ENCODE measurements around the gene KIAA1328.

GRCh38 chr18:37275237-37275741 lies 446.4 kb downstream of the KIAA1328 start:
- TF ChIP-seq, protein P1, sequence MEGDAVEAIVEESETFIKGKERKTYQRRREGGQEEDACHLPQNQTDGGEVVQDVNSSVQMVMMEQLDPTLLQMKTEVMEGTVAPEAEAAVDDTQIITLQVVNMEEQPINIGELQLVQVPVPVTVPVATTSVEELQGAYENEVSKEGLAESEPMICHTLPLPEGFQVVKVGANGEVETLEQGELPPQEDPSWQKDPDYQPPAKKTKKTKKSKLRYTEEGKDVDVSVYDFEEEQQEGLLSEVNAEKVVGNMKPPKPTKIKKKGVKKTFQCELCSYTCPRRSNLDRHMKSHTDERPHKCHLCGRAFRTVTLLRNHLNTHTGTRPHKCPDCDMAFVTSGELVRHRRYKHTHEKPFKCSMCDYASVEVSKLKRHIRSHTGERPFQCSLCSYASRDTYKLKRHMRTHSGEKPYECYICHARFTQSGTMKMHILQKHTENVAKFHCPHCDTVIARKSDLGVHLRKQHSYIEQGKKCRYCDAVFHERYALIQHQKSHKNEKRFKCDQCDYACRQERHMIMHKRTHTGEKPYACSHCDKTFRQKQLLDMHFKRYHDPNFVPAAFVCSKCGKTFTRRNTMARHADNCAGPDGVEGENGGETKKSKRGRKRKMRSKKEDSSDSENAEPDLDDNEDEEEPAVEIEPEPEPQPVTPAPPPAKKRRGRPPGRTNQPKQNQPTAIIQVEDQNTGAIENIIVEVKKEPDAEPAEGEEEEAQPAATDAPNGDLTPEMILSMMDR (conservative IDR thresholded peaks at IDR 0.05 in 1 of 2, IDR thresholded peaks at IDR 0.05 in 1 of 2; ENCODE audit: extremely low read depth in 1 of 2, insufficient read depth in 1 of 2, low read depth in 1 of 2, low read length in 2 of 2): no peak
- no peak for TF ChIP-seq EZH2 (IDR thresholded peaks at IDR 0.05; ENCODE audit: borderline replicate concordance, low read length)

All from mammary epithelial cell (primary cell).